GM13976 (cell line): ENCODE measurements around the gene TUBA3D.
"Not testable (repeated sequence)": the region's sequence is repeated elsewhere in the genome, so short reads cannot be mapped to it uniquely, and the experiment has no call there.

Experiments
- DNase-seq: peaks from one replicate; pipeline ENCODE4 v3.0.0; 2012; ENCODE audit warnings: low spot score
- in situ Hi-C: fragments of 300-500 bp; cut with MboI; formaldehyde crosslinking; loops from one replicate; pipeline ENCODE4 v1.12.0; 2022; ENCODE audit warnings: low sequenced_read_pairs, mixed read lengths, inconsistent platforms; ENCODE audit not compliant: unreplicated experiment
- TF ChIP-seq, protein P1 (sequence below): IDR thresholded peaks from 2 replicates; pipeline ENCODE4 v1.5.1; 2012; ENCODE audit warnings: borderline replicate concordance, mild to moderate bottlenecking; ENCODE audit not compliant: insufficient read depth; ENCODE audit errors: extremely low read depth, missing control alignments, control extremely low read depth

Gene TUBA3D

DNA sequence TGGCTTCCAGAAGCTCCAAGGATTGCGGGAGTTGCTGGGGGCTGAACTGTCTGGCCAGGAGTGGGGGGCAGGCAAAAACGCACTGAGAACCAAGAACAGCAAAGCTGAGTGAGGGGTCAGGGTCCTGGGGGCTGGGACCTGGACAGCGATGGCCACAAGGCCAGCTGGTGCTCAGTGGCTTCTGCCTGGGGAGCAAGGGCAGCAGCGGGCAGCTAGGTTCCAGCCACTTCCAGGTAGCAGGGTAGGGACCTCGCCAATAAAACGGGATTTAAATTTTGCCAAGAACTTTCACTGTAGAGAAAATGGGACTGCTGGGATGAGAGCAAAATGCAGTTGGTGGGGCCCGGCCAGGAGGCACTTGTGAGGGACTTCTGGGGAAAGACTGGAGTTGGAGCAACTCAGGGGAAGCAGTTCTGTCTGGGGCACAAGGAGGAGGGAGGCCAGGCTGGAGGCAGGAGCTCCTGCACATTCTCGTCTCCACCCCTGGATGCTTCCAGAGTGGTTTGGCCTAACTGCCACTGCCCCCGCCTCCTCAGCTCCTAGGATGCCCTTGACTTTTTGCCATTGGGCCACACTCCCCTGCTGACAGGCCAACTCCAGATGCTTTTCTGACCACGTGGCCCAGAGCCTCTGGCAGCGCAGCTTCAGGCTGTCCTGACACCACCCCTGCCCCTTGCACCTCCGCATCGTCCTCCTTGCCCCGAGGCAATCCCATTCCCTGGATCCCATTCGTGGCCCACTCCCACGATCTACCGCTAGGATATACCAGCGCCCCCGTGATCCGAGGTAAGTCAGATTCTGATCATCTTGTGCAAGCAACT, 46.3 kb downstream of the TUBA3D start:
- TF ChIP-seq, protein P1, sequence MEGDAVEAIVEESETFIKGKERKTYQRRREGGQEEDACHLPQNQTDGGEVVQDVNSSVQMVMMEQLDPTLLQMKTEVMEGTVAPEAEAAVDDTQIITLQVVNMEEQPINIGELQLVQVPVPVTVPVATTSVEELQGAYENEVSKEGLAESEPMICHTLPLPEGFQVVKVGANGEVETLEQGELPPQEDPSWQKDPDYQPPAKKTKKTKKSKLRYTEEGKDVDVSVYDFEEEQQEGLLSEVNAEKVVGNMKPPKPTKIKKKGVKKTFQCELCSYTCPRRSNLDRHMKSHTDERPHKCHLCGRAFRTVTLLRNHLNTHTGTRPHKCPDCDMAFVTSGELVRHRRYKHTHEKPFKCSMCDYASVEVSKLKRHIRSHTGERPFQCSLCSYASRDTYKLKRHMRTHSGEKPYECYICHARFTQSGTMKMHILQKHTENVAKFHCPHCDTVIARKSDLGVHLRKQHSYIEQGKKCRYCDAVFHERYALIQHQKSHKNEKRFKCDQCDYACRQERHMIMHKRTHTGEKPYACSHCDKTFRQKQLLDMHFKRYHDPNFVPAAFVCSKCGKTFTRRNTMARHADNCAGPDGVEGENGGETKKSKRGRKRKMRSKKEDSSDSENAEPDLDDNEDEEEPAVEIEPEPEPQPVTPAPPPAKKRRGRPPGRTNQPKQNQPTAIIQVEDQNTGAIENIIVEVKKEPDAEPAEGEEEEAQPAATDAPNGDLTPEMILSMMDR, result no peak
- in situ Hi-C loops, result no loop called here
- DNase-seq, result no peak

DNA sequence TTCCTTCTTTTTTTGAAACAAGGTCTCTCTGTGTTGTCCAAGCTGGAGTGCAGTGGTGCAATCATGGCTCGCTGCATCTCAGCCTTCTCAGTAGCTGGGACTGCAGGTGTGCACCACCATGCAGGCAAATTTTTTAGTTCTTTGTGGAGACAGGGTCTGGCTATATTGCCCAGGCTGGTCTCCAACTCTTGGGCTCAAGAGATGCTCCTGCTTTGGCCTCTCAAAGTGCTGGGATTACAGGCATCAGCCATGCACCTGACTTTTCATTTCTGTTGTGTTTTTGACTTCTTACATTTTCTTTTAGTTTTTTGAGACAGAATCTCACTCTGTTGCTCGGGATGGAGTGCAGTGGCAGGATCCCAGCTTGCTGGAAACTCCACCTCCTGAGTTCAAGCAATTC, 49.3 kb downstream of the TUBA3D start:
- in situ Hi-C loops, DNase-seq: not testable (repeated sequence)

DNA sequence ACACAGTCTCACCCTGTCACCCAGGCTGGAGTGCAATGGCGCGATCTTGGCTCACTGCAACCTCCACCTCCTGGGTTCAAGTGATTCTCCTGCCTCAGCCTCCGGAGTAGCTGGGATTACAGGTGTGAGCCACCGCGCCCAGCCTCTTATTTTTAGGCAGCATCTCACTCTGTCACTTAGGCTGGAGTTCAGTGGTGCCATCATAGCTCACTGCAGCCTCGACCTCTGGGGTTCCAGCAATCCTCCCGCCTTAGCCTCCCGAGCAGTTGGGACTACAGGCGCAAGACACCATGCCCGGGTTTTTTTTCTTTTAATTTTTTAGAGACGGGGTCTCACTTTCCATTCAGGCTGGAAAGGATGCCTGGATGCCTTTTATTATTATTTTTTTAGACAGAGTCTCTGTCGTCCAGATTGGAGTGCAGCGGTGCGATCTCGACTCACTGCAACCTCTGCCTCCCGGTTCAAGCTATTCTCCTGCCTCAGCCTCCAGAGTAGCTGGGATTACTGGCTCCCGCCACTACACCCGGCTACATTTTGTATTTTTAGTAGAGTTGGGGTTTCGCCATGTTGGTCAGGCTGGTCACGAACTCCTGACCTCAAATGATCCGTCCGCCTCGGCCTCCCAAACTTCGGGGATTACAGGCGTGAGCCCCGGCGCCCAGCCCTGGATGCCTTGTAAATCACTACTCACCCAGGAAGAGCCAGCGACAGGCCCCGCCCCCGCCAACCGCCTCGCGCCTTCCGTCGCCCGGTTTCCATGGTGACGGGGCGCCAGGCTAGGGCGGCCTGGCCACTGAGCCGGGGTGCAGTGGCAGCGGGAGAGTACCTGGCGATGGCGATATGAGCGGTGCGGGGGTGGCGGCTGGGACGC, 51.4 kb downstream of the TUBA3D start, which contains the start of gene CCDC74A:
CCDC74A (plus strand) TSS at position 758 of the 871 bp plus-strand sequence; CDS start at position 841, 83 bp downstream.
- in situ Hi-C loops, DNase-seq: not testable (repeated sequence)

DNA sequence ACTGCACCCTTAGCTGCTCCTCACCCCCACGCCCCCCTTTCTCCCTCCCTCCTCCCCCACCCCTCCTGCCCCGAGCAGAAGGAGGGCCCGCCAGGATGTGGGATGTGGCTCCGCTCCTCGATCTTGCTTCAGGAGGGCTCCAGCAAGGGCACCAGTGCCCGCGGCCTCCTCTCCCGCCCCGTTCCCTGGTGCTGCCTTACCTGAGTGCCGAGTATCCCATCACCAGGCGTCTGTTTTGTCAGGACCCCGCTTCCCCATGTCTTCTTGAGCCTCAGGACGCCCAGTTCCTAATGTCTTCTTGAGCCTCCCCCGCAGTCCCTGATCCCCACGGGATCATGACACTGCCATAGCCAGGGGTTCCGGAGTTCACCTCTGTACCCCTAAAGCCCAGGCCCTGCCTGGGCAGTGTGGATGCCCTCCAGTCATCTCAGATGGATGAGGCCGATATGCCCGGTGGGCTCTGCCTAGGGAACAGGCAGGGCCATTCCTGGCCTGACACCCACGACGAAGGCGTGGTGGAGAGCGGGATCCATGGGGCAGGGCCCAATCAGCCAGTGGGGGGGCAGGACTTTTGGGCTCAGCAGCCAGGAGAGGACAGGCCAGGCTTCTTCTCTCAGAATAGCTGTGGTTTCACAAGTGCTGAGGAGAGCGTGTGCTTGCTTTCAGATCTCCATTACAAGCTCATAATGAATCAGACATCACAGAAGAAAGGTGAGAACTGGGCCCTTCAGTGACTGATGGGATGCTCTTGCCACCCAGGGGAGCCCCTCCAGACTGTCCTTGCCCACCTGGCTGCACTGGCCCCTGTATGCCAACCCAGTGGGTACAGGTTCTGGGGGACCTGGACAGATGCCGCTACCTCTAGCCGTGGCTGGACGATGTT, 53.3 kb downstream of the TUBA3D start:
- in situ Hi-C loops, result not testable (repeated sequence)
- DNase-seq, result peak; percentile 54

DNA sequence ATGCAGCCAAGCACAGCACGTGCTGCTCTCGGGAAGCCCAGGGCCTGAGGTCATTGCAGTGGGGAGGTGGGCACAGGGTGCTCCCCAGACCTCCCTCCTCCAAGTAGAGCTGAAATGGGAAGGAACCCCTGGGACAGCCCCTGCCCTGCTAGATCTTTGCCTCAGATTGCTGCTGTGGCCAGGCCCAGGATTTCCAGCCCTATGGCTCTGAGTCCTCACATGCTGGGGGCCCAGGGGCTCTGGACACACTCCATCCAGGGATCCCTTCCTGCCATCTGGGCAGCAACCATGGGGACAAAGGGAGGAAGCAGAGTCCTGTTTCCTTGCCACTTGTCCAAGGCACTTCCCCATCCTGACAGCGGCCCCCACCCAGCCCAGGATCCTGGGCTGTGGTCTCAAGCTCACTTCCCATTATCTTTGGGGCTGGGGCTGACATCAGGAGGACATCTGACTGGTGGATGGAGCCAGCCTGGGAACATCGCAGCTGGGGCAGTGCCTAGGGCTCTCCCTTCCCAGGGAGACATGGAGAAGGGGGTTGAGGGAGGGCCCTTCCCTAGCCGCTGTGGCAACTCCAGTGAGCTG, 54.0 kb downstream of the TUBA3D start:
- in situ Hi-C loops, result not testable (repeated sequence)
- peak; percentile 2 for DNase-seq

DNA sequence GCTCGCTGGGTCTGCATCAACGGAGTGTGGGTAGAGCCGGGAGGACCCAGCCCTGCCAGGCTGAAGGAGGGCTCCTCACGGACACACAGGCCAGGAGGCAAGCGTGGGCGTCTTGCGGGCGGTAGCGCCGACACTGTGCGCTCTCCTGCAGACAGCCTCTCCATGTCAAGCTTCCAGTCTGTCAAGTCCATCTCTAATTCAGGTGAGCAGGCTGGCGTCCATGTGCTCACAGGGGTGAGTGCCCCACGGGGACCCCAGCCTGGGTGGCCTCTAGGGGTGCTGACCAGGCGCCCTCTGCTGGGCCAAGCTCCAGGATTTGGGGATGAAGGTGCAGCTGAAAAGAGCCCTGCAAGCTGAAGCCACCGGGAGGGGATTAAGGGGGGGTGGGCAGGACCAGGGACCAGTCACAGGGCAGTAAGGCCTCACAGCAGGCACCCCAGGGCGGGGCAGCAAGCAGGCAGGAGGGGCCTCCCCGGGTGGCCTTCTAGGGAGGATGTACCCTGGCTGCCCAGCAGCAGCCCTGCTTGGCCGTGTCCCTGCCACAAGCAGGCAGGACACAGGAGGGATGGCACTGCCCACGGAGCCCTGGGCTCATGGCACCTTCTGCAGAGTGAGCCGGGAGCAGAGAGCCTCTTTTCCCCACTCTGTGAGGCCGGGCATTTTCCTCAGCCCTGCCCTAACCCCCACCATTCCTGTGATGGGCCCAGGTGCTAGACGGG, 54.9 kb downstream of the TUBA3D start:
- in situ Hi-C loops, result not testable (repeated sequence)
- DNase-seq, result peak; percentile 2

DNA sequence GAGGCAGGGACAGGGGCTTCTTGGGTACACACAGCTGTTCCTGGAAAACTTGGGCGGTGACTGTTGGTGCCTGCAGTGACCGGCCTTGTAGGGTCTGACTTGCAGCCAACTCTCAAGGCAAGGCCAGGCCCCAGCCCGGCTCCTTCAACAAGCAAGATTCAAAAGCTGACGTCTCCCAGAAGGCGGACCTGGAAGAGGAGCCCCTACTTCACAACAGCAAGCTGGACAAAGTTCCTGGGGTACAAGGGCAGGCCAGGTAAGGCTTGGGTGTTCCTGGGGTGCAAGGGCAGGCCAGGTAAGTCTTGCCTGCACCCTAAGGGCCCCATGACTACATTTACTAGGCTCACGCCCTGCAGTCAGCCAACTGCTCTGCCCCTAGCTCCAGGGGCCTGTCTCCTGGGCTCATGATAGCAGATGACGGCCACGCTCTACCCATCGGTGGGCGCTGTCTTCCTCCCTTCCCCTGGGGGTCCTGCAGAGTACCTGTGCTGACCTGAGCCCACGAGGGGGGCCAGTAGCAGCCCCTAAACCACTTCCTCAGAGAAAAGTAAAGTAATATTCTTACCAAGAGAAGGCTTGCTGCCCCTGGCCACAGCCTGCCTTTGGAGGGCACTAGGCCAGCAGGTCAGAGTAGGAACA, 55.7 kb downstream of the TUBA3D start:
- DNase-seq, in situ Hi-C loops: not testable (repeated sequence)
